ENCODE results near the gene CHRNA10.
"Not testable (repeated sequence)": the region's sequence is repeated elsewhere in the genome, so short reads cannot be mapped to it uniquely, and the experiment has no call there.

CHRNA10 gene

DNA sequence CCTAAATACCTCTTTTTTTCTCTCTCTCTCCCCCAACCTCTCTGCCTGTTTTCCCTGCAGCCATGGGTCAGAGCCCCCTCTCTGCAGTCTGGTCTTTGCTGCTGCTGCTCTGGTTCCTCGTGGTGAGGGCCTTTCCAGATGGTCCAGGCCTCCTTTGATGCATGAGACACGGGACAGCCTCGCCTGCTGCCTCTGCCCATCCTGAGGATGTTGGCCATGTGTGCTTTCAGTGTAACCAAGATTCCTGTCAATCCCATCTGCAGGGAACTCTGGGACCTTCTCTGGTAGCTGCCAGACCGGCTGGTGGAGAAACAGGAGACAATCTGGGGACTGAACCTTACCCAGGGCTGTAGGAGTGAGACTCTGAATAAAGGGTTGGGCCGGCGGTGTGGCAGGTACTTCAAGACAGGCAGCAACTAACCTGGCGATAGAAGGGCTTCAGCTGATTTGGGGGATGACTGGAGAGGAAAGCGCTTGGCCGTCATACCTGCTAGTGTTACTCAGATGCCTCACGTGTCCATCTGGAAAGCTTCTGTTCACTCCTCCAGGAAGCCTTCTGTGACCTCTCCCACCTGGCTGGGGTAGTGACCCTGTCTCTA lies 7.1 kb downstream of the CHRNA10 start:
- no peak for DNase-seq

DNA sequence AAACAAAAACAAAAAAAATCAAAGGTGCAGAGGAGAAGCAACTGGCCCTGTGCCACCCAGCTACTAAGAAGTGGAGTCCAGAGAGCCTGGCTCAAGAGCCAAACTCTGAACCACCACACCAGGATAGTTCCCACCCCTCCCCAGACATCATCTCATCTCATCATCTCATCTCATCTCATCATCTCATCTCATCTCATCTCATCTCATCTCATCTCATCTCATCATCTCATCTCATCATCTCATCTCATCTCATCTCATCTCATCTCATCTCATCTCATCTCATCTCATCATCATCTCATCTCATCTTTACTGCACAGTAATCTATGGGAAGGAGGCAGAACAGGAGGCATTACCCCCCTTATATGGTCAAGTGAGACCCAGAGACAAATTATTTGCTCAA lies 8.3 kb downstream of the CHRNA10 start:
- DNase-seq = no peak

DNA sequence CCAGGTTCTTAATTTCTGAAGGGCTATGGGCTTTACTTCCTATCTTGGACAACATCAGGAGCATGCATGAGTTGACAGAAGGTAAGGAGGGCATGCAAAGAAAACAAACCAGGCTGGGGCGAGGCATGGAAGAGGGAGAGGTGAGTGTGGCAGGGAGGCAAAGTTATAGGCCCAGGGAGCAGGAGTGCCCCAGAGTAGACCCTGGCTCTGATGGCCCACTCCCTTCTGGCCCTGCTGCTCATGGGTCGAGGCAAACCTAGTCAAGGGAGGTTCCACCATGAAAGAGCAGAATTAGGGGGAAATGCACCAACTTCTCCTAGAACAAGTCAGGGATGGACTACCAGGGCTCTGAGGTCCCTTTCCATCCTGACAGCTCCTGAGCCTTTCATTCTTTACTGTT lies 10.2 kb downstream of the CHRNA10 start:
- DNase-seq = no peak

DNA sequence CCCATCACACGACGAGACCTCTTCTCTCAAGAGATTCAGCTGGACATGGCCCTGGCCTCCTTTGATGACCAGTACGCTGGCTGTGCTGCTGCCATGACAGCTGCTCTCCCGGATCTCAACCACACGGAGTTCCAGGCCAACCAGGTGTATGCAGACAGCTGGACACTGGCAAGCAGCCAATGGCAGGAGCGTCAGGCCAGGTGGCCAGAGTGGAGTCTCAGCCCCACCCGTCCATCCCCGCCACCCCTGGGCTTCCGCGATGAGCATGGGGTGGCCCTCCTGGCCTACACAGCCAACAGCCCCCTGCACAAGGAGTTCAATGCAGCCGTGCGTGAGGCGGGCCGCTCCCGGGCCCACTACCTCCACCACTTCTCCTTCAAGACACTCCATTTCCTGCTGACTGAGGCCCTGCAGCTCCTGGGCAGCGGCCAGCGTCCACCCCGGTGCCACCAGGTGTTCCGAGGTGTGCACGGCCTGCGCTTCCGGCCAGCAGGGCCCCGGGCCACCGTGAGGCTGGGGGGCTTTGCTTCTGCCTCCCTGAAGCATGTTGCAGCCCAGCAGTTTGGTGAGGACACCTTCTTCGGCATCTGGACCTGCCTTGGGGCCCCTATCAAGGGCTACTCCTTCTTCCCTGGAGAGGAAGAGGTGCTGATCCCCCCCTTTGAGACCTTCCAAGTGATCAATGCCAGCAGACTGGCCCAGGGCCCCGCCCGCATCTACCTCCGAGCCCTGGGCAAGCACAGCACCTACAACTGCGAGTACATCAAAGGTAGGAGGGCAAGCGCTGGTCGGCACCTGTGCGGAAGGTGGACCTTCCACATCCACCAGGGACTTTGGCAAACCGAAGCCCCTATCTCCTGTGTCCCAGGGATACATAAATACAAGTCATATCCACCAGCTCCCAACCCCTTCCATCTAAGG lies 11.3 kb downstream of the CHRNA10 start:
- no peak for DNase-seq

DNA sequence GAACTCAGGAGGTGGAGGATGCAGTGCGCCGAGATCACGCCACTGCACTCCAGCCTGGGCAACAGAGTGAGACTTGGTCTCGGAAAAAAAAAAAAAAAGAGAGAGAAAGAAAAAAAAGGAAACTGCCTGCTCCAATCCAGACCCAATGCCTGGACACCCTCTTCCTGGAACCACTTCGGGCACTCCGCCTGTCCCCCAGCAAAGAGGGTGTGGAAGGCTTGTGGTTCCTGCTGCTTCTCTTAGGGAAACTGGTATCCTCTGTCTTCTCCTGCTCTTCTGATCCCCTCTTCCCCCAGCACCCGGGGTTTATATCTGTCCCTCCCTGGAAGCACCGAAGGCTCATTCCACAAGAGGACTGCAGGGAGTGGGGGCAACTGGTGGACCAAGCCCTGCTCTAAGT lies 12.9 kb downstream of the CHRNA10 start:
- no peak for DNase-seq

DNA sequence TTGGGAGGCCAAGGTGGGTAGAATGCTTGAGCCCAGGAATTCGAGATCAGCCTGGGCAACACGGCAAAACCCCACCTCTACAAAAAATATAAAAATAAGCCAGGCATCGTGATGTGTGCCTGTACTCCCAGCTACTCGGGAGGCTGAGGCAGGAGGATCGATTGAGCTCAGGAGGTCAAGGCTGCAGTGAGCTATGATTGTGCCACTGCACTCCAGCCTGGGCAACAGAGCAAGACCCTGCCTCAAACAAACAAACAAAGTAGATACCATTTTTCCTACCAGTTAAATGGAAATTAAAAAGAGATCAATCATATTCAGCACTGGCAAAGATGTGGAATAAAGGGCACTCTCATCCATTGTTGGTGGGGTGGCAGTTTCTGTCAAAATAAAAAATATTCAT lies 13.9 kb downstream of the CHRNA10 start:
- DNase-seq = not testable (repeated sequence)

DNA sequence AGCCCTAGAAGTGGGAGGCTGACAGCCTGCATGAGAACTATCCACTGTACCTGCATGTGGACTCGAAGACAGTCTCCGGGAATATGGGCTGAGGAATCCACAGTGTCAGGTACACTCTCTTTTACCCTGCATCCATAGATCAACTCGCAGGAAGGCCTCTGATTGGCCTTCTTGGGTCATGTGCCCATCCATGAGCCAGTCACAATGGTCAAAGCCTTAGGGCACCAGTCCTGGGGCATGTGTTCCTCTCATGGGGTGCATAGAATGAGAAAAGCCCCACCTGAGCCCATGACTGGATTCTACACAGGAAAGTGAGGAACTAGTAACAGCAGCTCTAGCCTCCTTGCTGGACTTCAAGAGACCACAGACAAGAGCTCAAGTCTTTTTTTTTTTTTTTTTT lies 15.6 kb downstream of the CHRNA10 start:
- no peak for DNase-seq

DNA sequence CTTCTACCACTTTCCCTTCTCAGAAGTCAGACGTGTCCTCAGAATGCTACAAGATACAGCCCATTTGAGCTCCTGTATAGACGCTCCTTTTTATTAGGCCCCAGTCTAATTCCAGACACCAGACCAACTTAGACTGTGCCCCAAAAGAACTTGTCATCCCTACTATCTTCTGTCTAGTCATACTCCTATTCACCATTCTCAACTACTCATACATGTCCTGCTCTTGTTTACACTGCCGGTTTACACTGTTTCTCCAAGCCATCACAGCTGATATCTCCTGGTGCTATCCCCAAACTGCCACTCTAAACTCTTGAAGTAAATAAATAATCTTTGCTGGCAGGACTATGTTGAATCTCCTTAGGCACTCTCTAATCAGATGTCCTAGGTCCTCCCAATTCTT lies 18.7 kb downstream of the CHRNA10 start:
- DNase-seq = not testable (repeated sequence)

DNA sequence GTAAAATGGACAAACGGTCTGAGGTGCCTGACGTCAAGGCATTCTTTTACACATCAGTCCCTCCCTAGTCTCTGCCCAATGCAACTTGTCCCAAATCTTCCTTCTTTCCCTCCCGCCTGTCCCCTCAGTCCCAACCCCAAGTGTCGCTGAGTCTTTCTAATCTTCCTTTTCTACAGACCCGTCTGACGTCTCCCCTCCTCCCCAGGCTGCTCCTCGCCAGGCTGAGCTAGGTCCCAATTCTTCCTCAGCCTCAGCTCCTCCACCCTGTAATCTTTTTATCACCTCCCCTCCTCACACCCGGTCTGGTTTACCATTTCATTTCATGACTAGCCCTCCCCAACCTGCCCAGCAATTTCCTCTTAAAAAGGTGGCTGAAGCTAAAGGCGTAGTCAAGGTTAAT lies 21.8 kb downstream of the CHRNA10 start:
- not testable (repeated sequence) for DNase-seq

DNA sequence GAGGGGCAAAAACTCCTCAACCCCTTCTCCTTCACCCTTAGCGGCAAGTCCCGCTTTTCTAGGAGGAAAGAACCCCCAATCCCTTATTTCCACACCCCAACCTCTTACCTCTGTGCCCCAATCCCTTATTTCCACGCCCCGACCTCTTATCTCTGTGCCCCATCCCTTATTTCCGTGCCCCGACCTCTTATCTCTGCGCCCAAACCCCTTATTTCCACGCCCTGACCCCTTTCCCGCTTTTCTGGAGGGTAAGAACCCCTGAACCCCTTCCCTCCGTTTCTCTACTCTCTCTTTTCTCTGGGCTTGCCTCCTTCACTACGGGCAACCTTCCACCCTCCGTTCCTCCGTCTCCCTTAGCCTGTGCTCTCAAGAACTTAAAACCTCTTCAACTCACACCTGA lies 22.3 kb downstream of the CHRNA10 start:
- not testable (repeated sequence) for DNase-seq

DNA sequence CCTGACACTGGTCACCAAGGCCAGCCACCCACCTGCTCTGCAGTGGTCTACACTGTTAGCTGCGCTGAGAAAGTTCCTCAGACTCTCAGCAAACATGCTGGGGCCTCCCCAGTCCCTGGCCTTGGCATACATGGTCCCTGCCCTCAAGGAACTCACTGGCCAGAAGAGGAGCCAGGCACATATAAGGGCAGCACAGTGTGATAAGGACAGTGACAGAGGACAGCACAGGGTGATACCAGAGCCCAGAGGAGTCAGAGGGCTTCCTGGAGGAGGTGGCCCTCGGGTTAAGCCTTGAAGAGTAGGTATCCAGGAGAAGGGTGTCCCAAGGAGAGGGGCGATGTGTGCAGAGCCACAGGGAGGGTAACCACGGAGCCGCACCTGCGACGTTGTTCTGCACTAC lies 25.6 kb downstream of the CHRNA10 start:
- no peak for DNase-seq

DNA sequence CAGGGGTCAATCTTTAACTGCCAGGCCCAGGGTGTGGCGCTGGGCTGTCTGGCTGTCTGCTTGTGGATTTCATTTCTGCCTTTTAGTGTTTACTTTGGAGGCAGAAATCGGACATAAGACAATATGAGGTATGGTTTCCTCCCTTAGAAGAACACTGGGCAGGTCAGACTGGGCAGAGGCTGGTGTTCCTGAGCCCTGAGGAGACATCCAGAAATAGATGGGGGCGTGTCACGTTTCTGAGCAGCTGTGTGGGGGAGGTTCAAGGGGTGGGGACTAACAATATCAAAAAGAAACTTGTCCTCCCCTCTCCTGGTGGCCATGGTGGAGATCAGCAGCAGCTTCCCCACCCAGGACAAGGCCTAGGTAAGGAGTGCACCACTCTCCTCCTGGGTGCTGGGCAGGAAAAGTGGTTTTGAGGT lies 26.4 kb downstream of the CHRNA10 start, which contains the start of gene ART1:
Gene ART1 (plus strand): TSS at position 312 of the 419 bp plus-strand sequence. CDS start 14,086 bp downstream, outside the sequence.
- no peak for DNase-seq

DNA sequence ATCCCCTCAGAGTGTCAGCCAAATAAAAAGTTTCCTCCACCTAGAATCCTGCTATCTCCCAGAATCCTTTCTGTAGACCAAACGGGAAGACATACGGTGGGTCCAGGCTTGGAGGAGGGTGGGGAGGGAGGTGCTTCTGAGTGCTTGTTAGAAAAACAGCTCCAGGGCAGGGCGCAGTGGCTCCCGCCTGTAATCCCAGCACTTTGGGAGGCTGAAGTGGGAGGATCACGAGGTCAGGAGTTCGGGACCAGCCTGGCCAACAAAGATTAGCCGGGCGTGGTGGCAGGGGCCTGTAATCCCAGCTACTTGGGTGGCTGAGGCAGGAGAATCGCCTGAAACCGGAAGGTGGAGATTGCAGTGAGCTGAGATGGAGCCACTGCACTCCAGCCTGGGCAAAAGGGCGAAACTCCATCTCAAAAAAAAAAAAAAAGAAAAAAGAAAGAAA lies 28.1 kb downstream of the CHRNA10 start:
- not testable (repeated sequence) for DNase-seq

DNA sequence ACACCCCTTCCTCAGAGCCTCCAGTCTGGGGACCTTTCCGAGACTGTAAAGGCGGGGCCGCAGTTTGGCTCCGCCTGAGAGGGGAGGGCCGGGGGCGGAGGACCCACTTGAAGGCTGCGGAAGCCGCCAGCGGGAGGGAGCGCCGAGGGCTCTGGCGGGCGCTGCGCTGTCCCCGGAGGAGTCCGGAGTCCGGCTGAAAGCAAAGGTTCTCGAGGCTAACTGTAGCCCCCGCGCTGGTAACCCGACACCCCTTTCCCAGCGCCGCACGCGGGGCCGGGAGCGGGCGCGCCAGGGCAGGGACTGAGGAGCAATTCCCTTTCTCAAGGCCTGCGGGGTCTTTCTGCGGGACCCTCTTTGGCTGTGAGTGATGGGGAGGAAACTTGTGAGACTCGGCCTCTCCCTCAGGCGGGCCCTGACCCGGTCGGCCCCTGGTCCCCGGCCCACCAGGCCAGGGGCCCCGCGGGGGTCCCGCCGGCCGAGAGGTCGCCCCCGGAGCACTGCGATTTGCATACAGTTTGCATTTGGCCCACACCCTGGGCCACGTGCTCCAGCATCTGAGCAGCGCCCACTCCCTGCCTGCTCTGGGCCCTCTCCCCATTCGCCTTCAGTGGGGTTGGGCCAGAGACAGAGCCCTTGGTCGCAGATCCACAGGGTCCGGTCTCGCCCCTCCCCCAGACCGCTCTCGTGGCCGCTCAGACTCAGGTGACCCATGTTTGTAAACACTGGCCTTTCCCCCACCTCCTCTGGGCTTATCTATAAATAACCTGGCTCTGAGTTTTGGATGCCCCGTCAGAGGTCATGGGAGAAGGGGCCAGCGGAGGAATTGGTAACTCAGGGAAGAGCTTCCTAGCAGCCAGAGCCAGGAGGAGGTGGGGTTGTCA lies 28.9 kb downstream of the CHRNA10 start:
- peak; percentile 78 for DNase-seq

DNA sequence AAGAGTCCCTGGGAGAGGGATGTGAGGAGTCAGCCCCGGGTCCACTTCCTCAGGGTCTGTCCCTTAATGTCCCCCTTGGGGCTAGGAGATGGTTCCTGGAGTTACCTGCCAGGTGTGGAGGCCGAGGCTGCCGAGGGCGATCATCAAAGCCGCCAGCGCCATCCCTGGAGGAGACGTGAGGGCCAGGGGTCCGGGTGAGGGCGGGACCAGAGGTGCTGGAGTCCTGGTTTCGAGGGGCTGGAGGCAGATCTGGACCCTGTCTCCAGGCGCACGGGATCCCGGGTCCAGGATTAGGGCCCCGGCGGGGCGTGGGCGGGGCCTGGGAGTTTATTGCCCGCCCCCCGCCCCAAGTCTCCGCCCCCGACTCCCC lies 29.5 kb downstream of the CHRNA10 start, which contains the start of gene ART5:
Gene ART5 (minus strand): TSS at position 292 of the 370 bp plus-strand sequence. CDS start 130 bp downstream, at position 162.
- DNase-seq = no peak

DNA sequence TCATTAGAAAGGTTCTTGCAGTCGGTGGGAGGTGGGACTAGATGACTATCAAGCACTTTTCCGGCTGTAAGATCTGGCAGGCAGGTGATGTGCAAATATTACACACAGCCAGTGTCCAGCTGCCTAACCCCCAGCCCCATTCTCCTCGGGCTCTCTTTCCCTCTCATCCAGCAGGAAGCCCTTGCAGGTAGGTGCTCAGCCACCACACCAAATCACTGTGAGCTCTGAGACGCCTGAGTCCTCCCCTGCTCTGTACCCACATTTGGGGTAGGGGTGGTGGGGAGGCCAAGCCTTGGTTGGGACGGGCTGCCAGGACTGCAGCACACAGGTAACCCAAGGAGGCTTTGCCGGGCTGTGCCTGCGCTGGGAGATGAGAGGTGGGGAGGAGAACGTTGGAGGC lies 30.0 kb downstream of the CHRNA10 start:
- DNase-seq = no peak

DNA sequence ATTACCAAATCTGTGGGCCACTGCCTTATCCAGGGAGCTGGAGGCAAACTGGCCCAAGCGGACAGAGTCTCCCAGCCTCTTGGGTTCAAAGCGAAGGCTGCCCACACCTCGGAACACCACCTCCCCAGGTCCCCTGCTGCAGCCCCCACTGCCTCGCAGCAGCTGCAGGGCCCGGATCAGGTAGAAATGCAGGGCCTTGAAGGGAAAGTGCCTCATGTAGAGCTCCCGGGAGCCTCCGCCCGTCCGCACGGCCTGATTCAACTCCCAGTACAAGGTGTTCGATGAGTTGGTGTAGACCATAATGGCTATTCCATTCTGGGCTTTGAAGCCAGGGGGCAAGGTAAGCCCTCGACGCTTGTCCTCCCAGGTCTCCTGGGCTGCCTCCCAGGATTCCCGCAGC lies 31.3 kb downstream of the CHRNA10 start:
- no peak for DNase-seq

DNA sequence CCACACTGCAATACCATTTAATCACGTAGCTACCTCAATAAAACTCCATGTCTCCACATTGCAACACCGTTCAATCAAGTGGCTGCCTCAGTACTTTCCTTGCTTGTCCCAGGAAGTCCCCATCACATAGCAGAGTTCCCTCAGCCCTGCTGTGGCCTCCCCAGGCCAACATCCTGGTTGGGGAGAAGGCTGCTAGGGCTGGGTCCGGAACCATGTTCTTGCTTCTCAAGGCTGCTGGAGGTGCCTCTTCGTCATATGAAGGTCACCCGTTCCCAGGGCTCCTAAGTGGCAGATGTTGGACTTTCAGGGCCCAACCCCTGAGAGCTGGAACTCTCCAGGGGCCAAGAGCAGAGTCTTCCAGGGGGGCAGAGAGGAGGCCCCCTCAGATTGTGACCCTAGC lies 32.7 kb downstream of the CHRNA10 start:
- DNase-seq = no peak

DNA sequence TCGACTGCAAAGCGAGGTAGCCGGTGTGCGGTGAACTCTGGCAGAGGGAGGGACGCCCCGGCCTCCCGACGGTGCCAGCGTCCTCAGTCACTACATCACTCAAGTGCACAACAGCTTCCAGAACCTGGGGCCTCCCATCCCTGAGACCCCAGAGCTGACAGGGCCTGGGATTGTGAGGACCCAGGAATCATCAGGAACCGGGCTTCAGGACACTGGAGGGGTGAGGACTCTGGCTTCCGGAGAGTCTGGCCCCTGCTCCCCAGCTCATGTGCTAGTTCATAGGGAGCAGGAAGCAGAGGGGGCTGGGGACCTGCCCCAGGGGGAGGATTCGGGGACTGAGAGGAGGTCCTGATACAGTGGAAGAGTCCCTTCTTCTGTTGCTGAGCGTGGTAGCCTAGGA lies 34.0 kb downstream of the CHRNA10 start:
- DNase-seq = no peak

DNA sequence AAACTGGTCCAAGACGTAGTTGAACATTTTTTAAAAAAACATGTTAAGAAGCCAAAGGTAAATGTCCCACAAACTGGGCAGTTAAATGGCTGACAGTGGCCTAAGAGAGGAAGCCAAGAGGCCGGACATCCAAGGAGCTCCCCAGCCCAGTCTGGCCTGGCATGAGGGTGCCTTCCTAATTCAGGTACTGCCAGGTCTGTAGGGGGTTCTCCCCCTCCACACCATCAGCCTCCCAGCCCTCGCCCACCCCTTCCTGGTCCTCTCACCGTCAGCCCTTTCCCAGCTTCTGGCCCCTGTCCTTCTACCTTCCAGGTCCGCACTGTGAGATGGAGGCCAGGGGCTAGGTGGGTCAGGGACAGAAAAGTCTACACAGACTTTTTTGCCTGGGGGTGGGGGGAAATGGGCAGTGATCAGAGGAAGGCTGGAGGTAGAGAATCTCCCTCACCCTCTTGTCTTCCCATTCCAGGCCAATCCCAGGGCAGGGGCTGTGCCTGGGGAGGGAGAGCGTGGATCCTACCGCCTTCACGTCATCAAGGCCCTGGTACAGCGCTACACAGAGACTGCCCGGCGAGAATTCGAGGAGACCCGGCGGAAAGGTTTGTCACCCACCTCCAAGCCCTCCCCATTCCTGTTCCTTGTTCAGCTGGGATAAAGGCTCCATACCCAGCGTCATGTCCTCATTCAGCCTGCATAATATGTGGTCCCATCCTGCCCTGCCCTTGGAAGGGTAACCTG lies 35.4 kb downstream of the CHRNA10 start:
- DNase-seq = no peak

DNA sequence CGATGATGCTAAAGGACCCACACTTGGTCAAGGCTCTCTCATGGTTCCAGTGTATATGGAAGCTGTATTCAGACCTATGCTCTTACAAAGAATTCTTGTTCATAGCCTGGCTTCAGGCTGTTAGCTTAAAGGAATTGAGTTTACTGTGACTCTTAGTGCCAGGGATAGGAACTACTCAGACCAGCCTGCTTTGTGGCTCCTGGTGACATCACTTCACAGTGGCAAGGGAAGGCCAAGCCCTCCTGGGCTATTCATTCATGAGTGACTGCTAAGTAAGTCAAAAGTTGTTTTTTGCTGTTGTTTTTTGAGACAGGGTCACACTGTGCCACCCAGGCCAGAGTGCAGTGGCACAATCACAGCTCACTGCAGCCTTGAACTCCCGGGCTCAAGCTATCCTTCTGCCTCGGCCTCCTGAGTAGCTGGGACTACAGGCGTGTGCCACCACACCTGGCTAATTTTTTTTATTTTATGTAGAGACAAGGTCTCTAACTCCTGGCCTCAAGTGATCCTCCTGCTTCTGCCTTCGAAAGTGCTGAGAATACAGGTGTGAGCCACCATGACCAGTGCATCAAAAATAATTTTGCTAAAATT lies 39.0 kb downstream of the CHRNA10 start:
- no peak for DNase-seq

DNA sequence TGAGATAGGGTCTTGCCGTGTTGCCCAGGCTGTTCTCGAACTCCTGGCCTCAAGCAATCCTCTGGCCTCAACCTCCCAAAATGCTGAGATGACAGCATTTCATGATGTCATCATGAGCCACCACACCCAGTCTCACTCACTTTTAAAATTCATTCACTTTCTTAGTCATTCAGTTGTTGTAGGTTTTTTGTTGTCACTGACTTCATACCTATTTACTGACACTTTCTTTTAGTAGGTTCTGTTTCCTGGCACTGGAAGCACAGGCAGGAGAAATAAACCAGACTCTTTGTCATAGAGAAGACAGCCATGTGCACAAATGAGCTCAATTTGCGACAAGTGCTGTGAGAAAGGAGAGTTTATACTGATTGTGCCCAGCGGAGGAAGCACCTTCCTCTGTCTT lies 39.9 kb downstream of the CHRNA10 start:
- DNase-seq = no peak
